Gastrocnemius medialis (tissue), 4 donors: ENCODE results near the gene GPR55.

Source experiments
- POLR2A ChIP-seq, 2 donors: fragments of 450-650 bp; IDR thresholded peaks; one replicate each; pipeline ENCODE4 v1.6.1; 2017; ENCODE audit warnings: antibody characterized with exemption in 2 of 2, mild to moderate bottlenecking in 2 of 2, moderate library complexity in 2 of 2
- TF ChIP-seq, protein P1 (sequence below), 5 experiments: fragments of 450-650 bp in 3 of 5; fragments of 200-600 bp in 2 of 5; sonication (generic) in 2 of 5; IDR thresholded peaks in 4 of 5; conservative IDR thresholded peaks in 1 of 5; 1 replicate in 4 of 5; 2 replicates in 1 of 5; pipeline ENCODE4 v1.5.1; 2016 to 2019; ENCODE audit warnings: antibody characterized with exemption in 5 of 5, mild to moderate bottlenecking in 3 of 5, moderate library complexity in 3 of 5

GRCh38 chr2:230919240-230919639 is 5.8 kb downstream of the GPR55 start:
- TF ChIP-seq, protein P1, sequence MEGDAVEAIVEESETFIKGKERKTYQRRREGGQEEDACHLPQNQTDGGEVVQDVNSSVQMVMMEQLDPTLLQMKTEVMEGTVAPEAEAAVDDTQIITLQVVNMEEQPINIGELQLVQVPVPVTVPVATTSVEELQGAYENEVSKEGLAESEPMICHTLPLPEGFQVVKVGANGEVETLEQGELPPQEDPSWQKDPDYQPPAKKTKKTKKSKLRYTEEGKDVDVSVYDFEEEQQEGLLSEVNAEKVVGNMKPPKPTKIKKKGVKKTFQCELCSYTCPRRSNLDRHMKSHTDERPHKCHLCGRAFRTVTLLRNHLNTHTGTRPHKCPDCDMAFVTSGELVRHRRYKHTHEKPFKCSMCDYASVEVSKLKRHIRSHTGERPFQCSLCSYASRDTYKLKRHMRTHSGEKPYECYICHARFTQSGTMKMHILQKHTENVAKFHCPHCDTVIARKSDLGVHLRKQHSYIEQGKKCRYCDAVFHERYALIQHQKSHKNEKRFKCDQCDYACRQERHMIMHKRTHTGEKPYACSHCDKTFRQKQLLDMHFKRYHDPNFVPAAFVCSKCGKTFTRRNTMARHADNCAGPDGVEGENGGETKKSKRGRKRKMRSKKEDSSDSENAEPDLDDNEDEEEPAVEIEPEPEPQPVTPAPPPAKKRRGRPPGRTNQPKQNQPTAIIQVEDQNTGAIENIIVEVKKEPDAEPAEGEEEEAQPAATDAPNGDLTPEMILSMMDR (IDR thresholded peaks at IDR 0.05 in 4 of 5, conservative IDR thresholded peaks at IDR 0.05 in 1 of 5) = no peak
- TF ChIP-seq POLR2A (IDR thresholded peaks at IDR 0.05) = no peak
